Measurements from ENCODE around the gene RALB.

The RALB gene

GRCh38 chr2:120321721-120322284 lies 69.2 kb downstream of the RALB start:
- Histone ChIP-seq H3K27ac (no peak overlapping the region), H3K4me3 (no peak overlapping the region)

DNA sequence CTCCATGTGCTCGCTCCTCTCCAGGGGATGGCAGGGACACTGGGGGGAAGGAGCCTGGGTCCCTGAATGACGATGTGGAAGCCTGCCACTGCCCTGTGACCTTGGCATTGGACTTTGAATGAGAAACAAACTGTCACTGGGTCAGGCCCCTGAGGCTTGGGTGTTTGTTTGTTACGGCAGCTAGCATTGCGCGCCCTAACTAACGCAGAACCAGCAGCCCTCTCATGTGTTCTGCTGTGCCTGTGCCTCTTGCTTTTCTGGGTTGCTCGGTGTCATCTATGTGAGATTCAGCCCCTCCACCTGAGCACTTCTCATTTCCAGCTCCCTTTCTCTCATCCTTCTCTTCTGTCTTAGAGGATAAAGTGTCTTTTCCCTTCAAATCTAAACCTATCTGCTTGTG lies 69.7 kb downstream of the RALB start:
- Histone ChIP-seq H3K27ac (no peak overlapping the region), H3K4me3 (no peak overlapping the region)

DNA sequence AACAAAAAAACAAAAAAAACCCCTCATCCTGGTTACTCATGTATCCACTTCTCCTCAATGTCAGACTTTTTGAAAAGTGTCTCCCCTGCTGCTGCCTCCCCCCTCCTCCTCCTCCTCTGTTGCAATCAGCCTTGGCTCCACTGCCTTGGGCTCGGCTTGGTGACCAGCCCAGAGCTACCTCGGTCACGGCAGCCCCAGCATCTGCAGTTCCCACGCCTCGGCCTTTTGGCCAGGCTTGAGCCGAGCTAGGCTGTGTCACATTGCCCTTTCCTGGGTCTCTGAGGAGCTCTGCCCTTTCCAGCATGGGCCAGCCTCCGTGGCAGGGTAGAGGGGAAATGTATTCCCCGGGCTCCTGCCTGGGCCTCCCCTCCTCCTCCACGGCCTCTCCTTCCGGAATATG lies 70.6 kb downstream of the RALB start:
- no peak overlapping the region for H3K4me3 ChIP-seq
- H3K27ac ChIP-seq = no peak overlapping the region

- H3K4me3 ChIP-seq = no peak overlapping the region
- H3K27ac ChIP-seq = no peak overlapping the region
These were observed 71.3 kb downstream of the RALB start for GRCh38 chr2:120323807-120324399.

GRCh38 chr2:120324933-120325332 lies 72.3 kb downstream of the RALB start:
- Histone ChIP-seq H3K27ac (no peak overlapping the region), H3K4me3 (no peak overlapping the region)

- no peak overlapping the region for H3K4me3 ChIP-seq
- no peak overlapping the region for H3K27ac ChIP-seq
These were observed 73.4 kb downstream of the RALB start for GRCh38 chr2:120326066-120326465.

- no peak overlapping the region for H3K27ac ChIP-seq
These were observed 78.5 kb downstream of the RALB start for GRCh38 chr2:120330946-120331822.

GRCh38 chr2:120331903-120332302 lies 79.3 kb downstream of the RALB start:
- H3K4me3 ChIP-seq = no peak overlapping the region
- H3K27ac ChIP-seq = no peak overlapping the region

More at GRCh38 chr2:120330946-120331822, 78.5 kb downstream of the RALB start:
- H3K4me3 ChIP-seq = no peak overlapping the region

DNA sequence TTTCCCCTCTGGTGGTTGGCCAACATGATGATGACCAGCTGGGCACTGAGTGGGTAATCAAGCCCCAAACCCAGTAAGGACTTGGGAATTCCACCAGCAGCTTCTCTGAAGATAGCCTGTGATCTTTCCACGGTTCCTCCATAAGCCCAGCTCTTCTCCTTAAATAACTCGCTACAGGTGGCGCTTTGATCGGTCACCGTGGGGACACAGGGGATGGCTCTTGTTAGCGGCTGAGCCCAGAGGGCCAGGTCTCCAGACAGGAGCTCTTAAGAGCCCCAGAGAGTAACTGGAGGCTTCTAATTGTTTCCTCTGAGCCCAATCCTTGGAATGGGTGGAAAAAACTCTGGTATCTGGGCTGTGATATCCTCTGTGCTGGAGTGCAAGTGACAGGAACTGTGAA lies 79.7 kb downstream of the RALB start:
- Histone ChIP-seq H3K27ac (peak overlapping the region in 2 of 21 experiments; percentile 23 to 39), H3K4me3 (no peak overlapping the region)

GRCh38 chr2:120334068-120334467 lies 81.4 kb downstream of the RALB start:
- no peak overlapping the region for H3K27ac ChIP-seq
- no peak overlapping the region for H3K4me3 ChIP-seq

DNA sequence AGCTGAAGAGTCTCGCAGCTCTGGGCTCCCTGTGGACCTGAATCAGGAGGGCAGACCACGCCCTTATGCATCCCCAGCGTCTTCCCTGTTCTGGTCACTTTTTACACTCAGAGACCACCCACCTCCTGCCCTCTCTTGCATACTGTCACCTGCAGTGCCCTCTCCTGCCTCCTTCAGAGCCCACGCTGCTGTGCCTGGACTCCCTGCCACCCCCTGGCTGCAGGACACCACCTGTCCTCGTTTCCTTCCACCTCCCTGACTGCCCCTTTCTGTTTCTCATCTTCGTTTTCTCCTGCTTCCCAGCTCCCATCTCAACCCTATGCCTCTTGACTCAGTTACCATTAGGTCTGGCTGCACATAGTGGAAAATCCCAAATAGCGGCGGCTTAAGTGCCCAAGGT lies 84.1 kb downstream of the RALB start:
- no peak overlapping the region for H3K27ac ChIP-seq
- no peak overlapping the region for H3K4me3 ChIP-seq

DNA sequence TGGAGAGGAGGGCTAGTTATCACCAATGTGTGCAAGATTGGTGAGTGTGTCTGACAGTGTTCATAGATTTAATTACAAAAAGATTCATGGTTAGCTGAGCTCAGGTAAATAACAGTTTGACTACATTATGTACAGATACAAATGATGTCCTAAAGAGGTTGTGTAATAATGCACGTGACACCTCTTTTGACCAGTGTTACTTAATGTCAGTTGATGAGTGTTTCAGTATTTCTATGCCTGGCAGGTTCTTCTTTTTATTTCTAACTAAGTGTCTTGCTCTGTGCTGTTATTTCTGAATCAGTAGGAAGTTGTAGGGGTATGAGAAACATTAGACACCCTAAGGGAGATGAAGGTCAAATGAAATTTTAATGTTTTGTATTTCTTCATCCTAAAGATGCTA lies 85.4 kb downstream of the RALB start:
- H3K27ac ChIP-seq = no peak overlapping the region
- H3K4me3 ChIP-seq = no peak overlapping the region

DNA sequence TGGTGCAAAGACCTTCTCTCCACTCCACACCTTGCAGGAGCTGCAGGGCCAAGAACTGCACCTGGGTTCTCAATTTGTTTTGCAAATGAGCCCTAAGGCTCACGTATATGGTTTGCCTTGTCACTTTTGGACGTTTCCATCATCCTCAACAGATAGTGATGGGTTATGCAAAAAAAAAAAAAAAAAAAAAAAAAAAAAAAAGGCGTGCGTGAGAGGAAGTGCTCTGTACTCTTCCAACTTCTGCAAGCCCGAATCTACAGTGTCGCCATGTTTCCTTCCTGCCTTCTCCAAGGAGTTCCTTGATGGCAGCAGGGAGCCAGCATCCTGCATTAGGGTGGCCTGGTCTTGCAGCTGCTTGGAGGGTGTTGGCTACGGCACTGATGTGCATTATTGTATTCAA lies 89.3 kb downstream of the RALB start:
- Histone ChIP-seq H3K27ac (no peak overlapping the region), H3K4me3 (no peak overlapping the region)

- Histone ChIP-seq H3K4me3 (no peak overlapping the region), H3K27ac (no peak overlapping the region)
These were observed 89.8 kb downstream of the RALB start for GRCh38 chr2:120342446-120342845.

DNA sequence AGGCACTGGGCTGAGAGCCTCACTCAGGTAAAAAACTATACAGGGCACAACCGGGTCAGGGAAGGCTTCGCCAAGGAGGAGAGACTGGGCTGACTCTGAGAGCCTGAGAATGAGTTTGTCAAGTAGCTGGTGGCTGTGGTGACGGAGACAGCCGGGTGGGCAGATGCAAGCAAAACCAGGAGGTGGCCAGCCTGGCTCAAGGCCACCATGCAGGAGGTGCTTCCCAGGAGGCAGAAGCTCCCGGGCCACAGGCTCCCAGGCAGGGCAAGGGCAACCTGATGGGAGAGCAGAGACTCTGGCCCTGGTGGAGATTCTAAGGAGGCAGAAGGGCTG lies 90.4 kb downstream of the RALB start:
- peak overlapping the region in 1 of 7 experiments; percentile 45 for H3K4me3 ChIP-seq
- peak overlapping the region in 3 of 21 experiments; percentile 19 to 81 (median 28) for H3K27ac ChIP-seq

DNA sequence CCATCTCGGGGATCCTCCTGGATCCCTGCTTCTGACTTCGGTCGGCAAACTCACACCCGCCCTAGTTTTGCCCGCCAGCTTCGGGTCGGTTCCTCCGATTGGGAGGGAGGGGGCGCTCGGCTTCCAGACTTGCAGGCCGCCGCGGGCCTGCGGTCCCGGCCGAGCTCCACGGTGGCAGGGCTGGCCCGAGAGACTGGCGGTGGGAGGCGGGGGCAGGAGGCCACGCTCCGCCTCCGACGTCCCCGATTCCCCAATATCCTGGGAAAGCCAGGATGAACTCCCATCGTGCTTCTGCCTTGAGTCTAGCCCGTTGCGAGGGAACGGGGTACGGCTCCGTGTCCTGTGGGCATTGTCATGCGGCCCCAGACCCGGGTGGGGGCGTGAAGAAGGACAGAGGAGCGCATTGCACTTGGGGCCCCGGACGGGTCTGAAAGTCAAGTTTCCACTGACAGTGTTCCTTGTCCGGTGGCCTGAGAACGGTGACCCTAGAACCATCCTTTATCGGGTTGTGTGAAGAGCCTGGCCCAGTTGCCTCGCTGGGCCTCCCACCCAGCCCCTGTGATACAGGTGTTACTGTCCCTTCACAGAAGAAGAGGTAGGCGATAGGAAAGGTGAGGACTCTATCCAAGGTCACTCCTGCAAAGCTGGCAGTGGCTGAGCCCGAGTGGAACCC lies 90.9 kb downstream of the RALB start:
- peak overlapping the region in 6 of 7 experiments; percentile 34 to 66 (median 45) for H3K4me3 ChIP-seq
- H3K27ac ChIP-seq = peak overlapping the region in 10 of 21 experiments; percentile 27 to 86 (median 69)

Data from skin epidermis (tissue), 12 donors.